Upper lobe of left lung (tissue), 6 donors: Measurements from ENCODE around the gene ABLIM2. TPM values are rescaled to one million over a fixed set of nuclear protein-coding genes. Genes with fewer than 3 reads are reported as not detected.

Experiments
- ATAC-seq, 2 donors: fragments of 200-7000 bp; cut with Tn5 transposase; one replicate each; pipeline ENCODE4 v1.9.1; 2022; ENCODE audit warnings: mild to moderate bottlenecking in 2 of 2, moderate library complexity in 2 of 2; ENCODE audit not compliant: low FRiP score in 2 of 2
- DNase-seq, 2 donors: peaks; one replicate each; pipeline ENCODE4 v3.0.0-alpha.2; 2019 to 2020
- H3K27ac ChIP-seq, 4 donors: fragments of 200-600 bp; sonication (generic); one replicate each; pipeline ENCODE4 v1.5.1; 2016 to 2019
- H3K27me3 ChIP-seq, 4 donors: fragments of 200-600 bp; sonication (generic); one replicate each; pipeline ENCODE4 v1.5.1; 2017 to 2019
- H3K36me3 ChIP-seq, 4 donors: fragments of 200-600 bp; sonication (generic); one replicate each; pipeline ENCODE4 v1.5.1; 2016 to 2019
- H3K4me1 ChIP-seq, 4 donors: fragments of 200-600 bp; sonication (generic); one replicate each; pipeline ENCODE4 v1.5.1; 2018 to 2019
- H3K4me3 ChIP-seq, 4 donors: fragments of 200-600 bp; sonication (generic); one replicate each; pipeline ENCODE4 v1.5.1; 2017 to 2019; ENCODE audit warnings: mild to moderate bottlenecking in 2 of 4, moderate library complexity in 1 of 4
- H3K9me3 ChIP-seq, 4 donors: fragments of 200-600 bp; sonication (generic); one replicate each; pipeline ENCODE4 v1.5.1; 2018 to 2019
- EP300 ChIP-seq, 4 donors: sonication (generic); formaldehyde crosslinking; IDR thresholded peaks; one replicate each; pipeline ENCODE4 v1.5.1; 2017; ENCODE audit warnings: antibody characterized with exemption in 4 of 4, control low read depth in 2 of 4
- POLR2A ChIP-seq, 4 donors: fragments of 450-650 bp; IDR thresholded peaks; one replicate each; pipeline ENCODE4 v1.5.1; 2016 to 2017; ENCODE audit warnings: antibody characterized with exemption in 4 of 4, mild to moderate bottlenecking in 2 of 4
- POLR2AphosphoS5 ChIP-seq, 2 donors: sonication (generic); formaldehyde crosslinking; IDR thresholded peaks; one replicate each; pipeline ENCODE4 v1.5.1; 2017; ENCODE audit warnings: antibody characterized with exemption in 2 of 2
- WGBS, 2 donors: methylation state at CpG; one replicate each; pipeline ENCODE4 v1.1.5; 2017 to 2018; 5-methylcytosine and 5-hydroxymethylcytosine counted together
- total RNA-seq, 6 donors: library from RNA; depleted of rRNA in 4 of 6; stranded (reverse); fragments of >200 nt in 4 of 6; gene quantifications; one replicate each; pipeline versions ENCODE4 v1.1.0 to v1.2.1, GENCODE V29; 2016 to 2021
- TF ChIP-seq, protein P1 (sequence below), 6 experiments: fragments of 450-650 bp in 4 of 6; fragments of 200-600 bp in 2 of 6; sonication (generic) in 2 of 6; IDR thresholded peaks; one replicate each; pipeline ENCODE4 v1.5.1; 2016 to 2019; ENCODE audit warnings: antibody characterized with exemption in 6 of 6
- donor health status: DM: no; HTN: no; CAD: no; lungs with moderate emphysema.
- donor health status: DM: no; HTN: yes; CAD: no; lungs with severe emphysema.

The ABLIM2 gene
- total RNA-seq = 10 to 100 TPM in 2 of 6 donors, 1 to 10 TPM in 4; 3.6 to 36.9 (median 8.1) TPM

DNA sequence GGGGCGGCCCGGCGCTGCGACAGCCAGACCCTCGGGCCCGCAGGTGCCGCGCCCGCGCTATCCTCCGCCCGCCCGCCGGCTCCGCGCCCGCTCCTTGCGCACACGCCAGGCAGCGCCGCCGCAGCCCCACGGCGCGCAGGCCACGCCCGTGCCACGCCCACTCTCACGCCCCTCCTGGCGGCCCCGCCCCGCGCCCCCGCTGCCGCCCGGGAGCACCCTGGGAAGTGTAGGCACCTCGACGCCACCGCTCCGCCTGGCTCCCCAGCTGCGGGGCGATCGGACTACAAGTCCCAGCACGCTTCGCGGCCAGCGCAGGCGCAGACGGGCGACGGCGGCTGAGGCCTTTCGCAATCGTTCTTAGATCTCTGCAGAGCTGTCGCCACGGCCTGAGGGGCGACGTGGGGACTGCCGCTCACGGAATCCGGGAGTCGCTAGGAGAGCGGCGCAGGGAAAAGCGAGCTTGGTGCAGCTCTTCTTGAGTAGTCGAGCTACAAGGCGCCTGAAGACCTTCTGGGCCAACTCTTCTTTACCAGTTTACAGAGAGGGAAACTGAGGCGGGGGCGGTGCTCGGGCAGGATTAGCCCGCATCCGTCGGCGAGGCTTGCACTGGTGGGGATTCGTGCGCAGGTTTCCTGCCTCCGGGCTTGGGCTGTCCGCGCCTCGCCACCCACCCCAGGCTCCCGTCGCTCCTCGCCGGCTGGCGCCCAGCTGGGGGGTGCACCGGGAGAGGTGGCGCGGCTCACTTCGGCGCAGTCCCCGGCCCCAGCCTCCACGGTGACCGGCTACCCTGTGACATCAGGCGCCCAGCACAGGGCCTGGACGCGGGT lies at the start of gene ABLIM2:
Gene ABLIM2 (minus strand): TSS at position 104 of the 827 bp plus-strand sequence. CDS start 124 bp downstream, outside the sequence.
- 1% methylated on average over 55 of the region's 96 CpGs; no CpG with 5 or more reads in 1 of the 2 donors for WGBS, 2 donors
- Histone ChIP-seq H3K27ac (peak within 1 kb of the TSS; percentile 24 to 72 (median 46)), H3K27me3 (peaks cover 0 to 11% (median 5%) of the 10 kb centered on the region in 4 donors), H3K4me3 (peak within 1 kb of the TSS; percentile 73 to 90 (median 81)), H3K4me1 (peaks cover 19 to 26% (median 21%) of the 10 kb centered on the region in 4 donors), H3K9me3 (no peaks in the 10 kb centered on the region), H3K36me3 (no peaks in the 10 kb centered on the region)
- ATAC-seq = peak; percentile 98 to 99
- peak; percentile 98 to 100 for DNase-seq
- TF ChIP-seq, protein P1, sequence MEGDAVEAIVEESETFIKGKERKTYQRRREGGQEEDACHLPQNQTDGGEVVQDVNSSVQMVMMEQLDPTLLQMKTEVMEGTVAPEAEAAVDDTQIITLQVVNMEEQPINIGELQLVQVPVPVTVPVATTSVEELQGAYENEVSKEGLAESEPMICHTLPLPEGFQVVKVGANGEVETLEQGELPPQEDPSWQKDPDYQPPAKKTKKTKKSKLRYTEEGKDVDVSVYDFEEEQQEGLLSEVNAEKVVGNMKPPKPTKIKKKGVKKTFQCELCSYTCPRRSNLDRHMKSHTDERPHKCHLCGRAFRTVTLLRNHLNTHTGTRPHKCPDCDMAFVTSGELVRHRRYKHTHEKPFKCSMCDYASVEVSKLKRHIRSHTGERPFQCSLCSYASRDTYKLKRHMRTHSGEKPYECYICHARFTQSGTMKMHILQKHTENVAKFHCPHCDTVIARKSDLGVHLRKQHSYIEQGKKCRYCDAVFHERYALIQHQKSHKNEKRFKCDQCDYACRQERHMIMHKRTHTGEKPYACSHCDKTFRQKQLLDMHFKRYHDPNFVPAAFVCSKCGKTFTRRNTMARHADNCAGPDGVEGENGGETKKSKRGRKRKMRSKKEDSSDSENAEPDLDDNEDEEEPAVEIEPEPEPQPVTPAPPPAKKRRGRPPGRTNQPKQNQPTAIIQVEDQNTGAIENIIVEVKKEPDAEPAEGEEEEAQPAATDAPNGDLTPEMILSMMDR (IDR thresholded peaks at IDR 0.05) = peak in 4 of 6 experiments; percentile 29 to 60 (median 49)
- TF ChIP-seq EP300 (IDR thresholded peaks at IDR 0.05) (no peak), POLR2AphosphoS5 (IDR thresholded peaks at IDR 0.05) (peak; percentile 53 to 70), POLR2A (IDR thresholded peaks at IDR 0.05) (peak in 2 of 4 donors; percentile 62 to 84)

DNA sequence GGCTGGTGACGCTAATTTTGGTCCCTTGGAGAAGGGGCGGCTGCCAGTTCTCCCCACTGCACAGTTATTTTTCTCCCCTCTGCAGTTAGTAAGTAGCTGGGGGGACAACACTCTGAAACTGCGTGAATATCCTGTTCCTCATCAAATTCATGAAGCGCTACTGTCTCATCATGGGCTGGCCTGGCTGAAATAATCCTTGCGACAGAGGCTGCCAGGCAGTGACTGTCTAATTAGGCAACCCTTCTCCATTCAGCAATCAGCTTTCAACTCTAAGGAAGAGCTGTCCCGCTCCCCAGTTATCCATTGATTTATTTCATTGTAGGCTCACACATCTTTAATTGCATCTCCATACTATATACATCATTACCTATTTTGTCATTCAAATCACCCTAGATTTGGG lies 48.7 kb upstream of the ABLIM2 start:
- H3K9me3 ChIP-seq = no peaks in the 10 kb centered on the region
- H3K36me3 ChIP-seq = peaks cover 0 to 43% (median 25%) of the 10 kb centered on the region in 4 donors
- 75 to 82% methylated on average over 6 of the region's 6 CpGs for WGBS, 2 donors
- H3K4me1 ChIP-seq = peaks cover 0 to 34% (median 12%) of the 10 kb centered on the region in 4 donors
- no peaks in the 10 kb centered on the region for H3K27me3 ChIP-seq
- peak in 1 of 2 donors; percentile 20 for TF ChIP-seq POLR2AphosphoS5 (IDR thresholded peaks at IDR 0.05)
- no peak for TF ChIP-seq POLR2A (IDR thresholded peaks at IDR 0.05)
- no peak overlapping the region for H3K27ac ChIP-seq
- no peak for DNase-seq
- no peak for ATAC-seq
- no peak overlapping the region for H3K4me3 ChIP-seq

DNA sequence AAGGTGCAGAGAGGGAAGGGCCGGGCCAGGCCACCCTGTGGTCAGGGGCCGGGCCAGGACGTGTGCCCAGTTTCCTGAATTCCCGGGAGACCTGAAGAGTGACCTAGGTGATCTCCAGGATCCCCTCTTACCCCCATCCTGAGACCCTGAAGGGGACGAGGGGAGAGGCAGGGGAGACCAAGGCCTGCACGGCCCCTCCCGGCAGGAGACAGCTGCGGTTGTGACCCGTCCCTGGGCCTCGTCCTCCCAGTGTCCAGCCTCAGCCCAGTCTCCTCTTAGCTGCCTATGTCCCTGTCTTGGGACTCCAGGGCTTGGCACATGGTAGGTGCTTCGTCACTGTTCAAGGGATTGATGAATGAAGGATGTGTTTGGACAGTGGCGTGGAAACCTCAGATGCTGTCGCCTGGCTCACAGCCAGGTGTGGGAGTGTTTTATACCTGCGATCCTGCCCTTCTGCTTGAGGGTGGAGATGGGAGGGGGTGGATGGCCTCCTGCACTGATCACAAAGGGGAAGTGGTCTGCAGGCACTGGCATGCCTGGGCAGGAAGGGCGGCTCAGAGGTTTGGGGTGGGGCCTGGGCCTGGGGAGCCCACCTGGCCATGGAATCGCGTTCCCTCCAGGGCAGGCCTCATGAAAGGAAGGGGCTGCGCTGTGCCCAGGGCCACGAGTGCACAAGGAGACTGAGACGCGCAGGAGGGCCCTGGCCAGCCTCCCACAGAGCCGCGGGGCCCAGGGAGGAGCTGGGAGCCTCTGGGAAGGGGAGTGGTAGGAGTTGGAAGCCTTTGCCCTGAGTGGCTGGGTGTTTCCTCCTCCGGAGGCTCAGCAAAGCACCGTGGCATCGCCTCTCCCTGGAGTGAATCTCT lies 47.4 kb upstream of the ABLIM2 start:
- H3K4me1 ChIP-seq = peaks cover 9 to 47% (median 25%) of the 10 kb centered on the region in 4 donors
- no peaks in the 10 kb centered on the region for H3K9me3 ChIP-seq
- TF ChIP-seq EP300 (IDR thresholded peaks at IDR 0.05) (no peak), POLR2AphosphoS5 (IDR thresholded peaks at IDR 0.05) (no peak), POLR2A (IDR thresholded peaks at IDR 0.05) (no peak)
- TF ChIP-seq, protein P1 (IDR thresholded peaks at IDR 0.05) = no peak
- DNase-seq (peak in 1 of 2 donors; percentile 70), ATAC-seq (no peak)
- peaks cover 0 to 37% (median 25%) of the 10 kb centered on the region in 4 donors for H3K36me3 ChIP-seq
- no peak overlapping the region for H3K4me3 ChIP-seq
- peak overlapping the region in 1 of 4 donors; percentile 11 for H3K27ac ChIP-seq
- 67% methylated on average over 16 to 26 of the region's 26 CpGs for WGBS, 2 donors
- no peaks in the 10 kb centered on the region for H3K27me3 ChIP-seq

DNA sequence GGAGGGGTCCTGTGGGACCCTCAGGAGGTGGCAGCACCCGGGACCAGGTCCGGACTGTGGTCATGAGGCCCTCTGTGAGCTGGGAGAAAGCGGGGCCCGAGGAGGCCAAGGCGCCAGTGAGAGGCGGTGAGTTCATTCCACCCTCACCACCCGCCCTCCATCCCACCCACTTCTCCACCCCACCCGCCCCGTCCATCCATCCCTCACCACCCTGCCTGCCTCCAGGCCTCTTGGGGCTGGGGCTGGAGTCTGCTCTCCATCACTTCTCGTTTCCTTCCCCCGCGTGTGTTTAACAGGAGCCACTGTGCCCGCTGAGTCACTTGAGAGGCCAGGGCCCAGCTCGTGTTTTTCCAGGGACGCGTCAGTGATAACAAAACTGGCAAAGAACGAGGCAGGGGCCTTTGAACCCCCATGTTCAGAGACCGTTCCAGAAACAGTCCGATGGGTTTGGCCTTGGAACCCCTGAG lies 46.7 kb upstream of the ABLIM2 start:
- H3K36me3 ChIP-seq = peaks cover 0 to 37% (median 25%) of the 10 kb centered on the region in 4 donors
- peaks cover 13 to 53% (median 32%) of the 10 kb centered on the region in 4 donors for H3K4me1 ChIP-seq
- H3K9me3 ChIP-seq = no peaks in the 10 kb centered on the region
- no peak overlapping the region for H3K27ac ChIP-seq
- no peaks in the 10 kb centered on the region for H3K27me3 ChIP-seq
- ATAC-seq (no peak), DNase-seq (peak in 1 of 2 donors; percentile 58)
- TF ChIP-seq EP300 (IDR thresholded peaks at IDR 0.05) = no peak
- TF ChIP-seq POLR2A (IDR thresholded peaks at IDR 0.05) = no peak
- TF ChIP-seq POLR2AphosphoS5 (IDR thresholded peaks at IDR 0.05) = no peak
- TF ChIP-seq, protein P1 (IDR thresholded peaks at IDR 0.05) = no peak
- WGBS, 2 donors = 61 to 86% methylated on average over 16 of the region's 19 CpGs
- H3K4me3 ChIP-seq = no peak overlapping the region
